H1 (cell line): ENCODE measurements around the gene WDR48. TPM values are rescaled to one million over a fixed set of nuclear protein-coding genes. Genes with fewer than 3 reads are reported as not detected.

Experiments used
- CHD7 ChIP-seq: fragments of 300-600 bp; sonication (generic); IDR thresholded peaks from 2 replicates; pipeline ENCODE4 v1.7.1; 2012; ENCODE audit warnings: low read length, moderate library complexity, mild to moderate bottlenecking, inconsistent platforms; ENCODE audit not compliant: insufficient replicate concordance
- TAF1 ChIP-seq: IDR thresholded peaks from 2 replicates; pipeline ENCODE4 v1.6.1; 2011; ENCODE audit warnings: mild to moderate bottlenecking, low read depth, low read length
- TCF12 ChIP-seq: IDR thresholded peaks from 2 replicates; pipeline ENCODE4 v1.6.1; 2011; ENCODE audit warnings: low read depth, mild to moderate bottlenecking, low read length
- USF2 ChIP-seq: IDR thresholded peaks from 2 replicates; pipeline ENCODE4 v1.6.1; 2011; ENCODE audit warnings: low read length, improper control_type of control experiment
- polyA plus RNA-seq, 7 experiments: library from polyadenylated mRNA; depleted of rRNA in 3 of 7; stranded (reverse) in 5 of 7; unstranded in 2 of 7; fragments of >200 nt in 5 of 7; fragments of 200-250 nt in 2 of 7; gene quantifications; 1 replicate in 5 of 7; 2 replicates in 1 of 7; 4 replicates in 1 of 7; pipeline versions ENCODE4 v1.2.1 to v1.2.3, GENCODE V29; 2011 to 2013; ENCODE audit warnings: missing spikeins in 2 of 7, mixed read lengths in 2 of 7
- total RNA-seq: library from RNA; stranded (reverse); fragmentation: NEBNext Ultra II Directional; extraction: Animal tissue kit (Norgen Biotek cat#: 25700); gene quantifications from 2 replicates; pipeline ENCODE4 v1.2.1, GENCODE V29; 2021

The WDR48 gene
- total and polyA plus RNA-seq, 2 of the 8 experiments (the other 6 are each of a cell fraction or from before 2014, with no cell fraction given), result 21.2 to 54.1 TPM

- TF ChIP-seq CHD7 (no peak), TCF12 (no peak), USF2 (no peak), TAF1 (no peak)
These were observed 44.0 kb downstream of the WDR48 start (continued) for GRCh38 chr3:39095778-39096177.
